HL-60 (cell line): ENCODE measurements around the gene PTTG1.

Experiments used
- POLR2AphosphoS5 ChIP-seq: IDR thresholded peaks from 2 replicates; pipeline ENCODE4 v1.6.1; 2012; ENCODE audit warnings: low read depth
- TF ChIP-seq, protein P1 (sequence below): IDR thresholded peaks from one replicate; pipeline ENCODE4 v1.5.1; 2011; ENCODE audit warnings: low read length, control low read depth, inconsistent platforms; ENCODE audit not compliant: insufficient read depth

DNA sequence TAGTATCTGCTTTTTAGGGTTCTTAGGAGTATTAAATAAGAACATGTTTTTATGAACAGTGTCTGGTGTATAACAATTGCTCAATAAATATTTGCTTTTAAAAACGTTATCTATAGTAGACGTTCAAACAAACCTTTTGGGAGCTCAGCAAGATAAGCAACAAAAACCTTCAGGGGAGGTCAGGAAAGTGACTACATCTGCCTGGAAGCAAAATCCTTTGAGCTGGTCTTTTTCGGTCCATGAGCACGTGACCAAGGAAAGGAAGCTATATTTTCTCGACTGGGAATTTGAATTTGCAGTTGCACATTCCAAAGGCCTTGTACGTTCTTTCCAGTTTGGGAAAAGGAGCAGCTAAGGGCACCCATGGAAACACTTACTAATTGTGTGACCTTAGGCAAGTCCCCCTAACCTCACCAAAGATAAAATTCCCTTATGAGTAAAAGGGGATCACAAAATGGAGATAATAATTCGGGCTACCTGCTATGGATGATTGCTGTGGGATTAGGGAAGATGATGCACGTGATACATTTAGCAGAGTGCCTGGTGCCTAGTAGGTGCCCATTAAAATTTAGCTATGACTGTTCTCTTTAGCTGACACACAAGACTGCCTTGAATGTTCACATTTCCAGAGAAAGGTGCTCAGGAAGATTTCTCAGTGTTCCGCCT lies 45.4 kb downstream of the PTTG1 start:
- no peak for TF ChIP-seq POLR2AphosphoS5
- TF ChIP-seq, protein P1, sequence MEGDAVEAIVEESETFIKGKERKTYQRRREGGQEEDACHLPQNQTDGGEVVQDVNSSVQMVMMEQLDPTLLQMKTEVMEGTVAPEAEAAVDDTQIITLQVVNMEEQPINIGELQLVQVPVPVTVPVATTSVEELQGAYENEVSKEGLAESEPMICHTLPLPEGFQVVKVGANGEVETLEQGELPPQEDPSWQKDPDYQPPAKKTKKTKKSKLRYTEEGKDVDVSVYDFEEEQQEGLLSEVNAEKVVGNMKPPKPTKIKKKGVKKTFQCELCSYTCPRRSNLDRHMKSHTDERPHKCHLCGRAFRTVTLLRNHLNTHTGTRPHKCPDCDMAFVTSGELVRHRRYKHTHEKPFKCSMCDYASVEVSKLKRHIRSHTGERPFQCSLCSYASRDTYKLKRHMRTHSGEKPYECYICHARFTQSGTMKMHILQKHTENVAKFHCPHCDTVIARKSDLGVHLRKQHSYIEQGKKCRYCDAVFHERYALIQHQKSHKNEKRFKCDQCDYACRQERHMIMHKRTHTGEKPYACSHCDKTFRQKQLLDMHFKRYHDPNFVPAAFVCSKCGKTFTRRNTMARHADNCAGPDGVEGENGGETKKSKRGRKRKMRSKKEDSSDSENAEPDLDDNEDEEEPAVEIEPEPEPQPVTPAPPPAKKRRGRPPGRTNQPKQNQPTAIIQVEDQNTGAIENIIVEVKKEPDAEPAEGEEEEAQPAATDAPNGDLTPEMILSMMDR = no peak
